ENCODE data around the gene VAV1. TPM values are rescaled to one million over a fixed set of nuclear protein-coding genes. Genes with fewer than 3 reads are reported as not detected.
"Not testable (repeated sequence)": the region's sequence is repeated elsewhere in the genome, so short reads cannot be mapped to it uniquely, and the experiment has no call there.

VAV1 gene
- total and polyA plus RNA-seq, 7 donors, result 0.20 to 1.8 (median 1.1) TPM

- intact Hi-C loops (cut with DNase I), result no loop called here
- ATAC-seq (no peak), DNase-seq (no peak)
- WGBS, 3 donors, result 85 to 92% (median 91%) methylated on average over 22 to 23 of the region's 23 CpGs
- H3K27me3 ChIP-seq (ENCODE audit: insufficient read depth in 3 of 3, low read length in 2 of 3), result no peaks in the 10 kb centered on the region
- H3K27ac ChIP-seq, result no peak overlapping the region
- TF ChIP-seq CTCF (IDR thresholded peaks at IDR 0.05), result no peak
- H3K36me3 ChIP-seq (ENCODE audit: insufficient read depth in 1 of 2, low read depth in 1 of 2), result peaks cover 4 to 28% of the 10 kb centered on the region in 2 donors
- no peaks in the 10 kb centered on the region for H3K4me1 ChIP-seq
- no peaks in the 10 kb centered on the region for H3K9me3 ChIP-seq
- H3K4me3 ChIP-seq, result no peak overlapping the region
These were observed 17.6 kb upstream of the VAV1 start for GRCh38 chr19:6754653-6755463.

- no peak for TF ChIP-seq CTCF (IDR thresholded peaks at IDR 0.05)
- no peaks in the 10 kb centered on the region for H3K4me1 ChIP-seq
- H3K9me3 ChIP-seq, result no peaks in the 10 kb centered on the region
- DNase-seq (no peak), ATAC-seq (no peak)
- WGBS, 3 donors, result 93 to 96% (median 93%) methylated on average over 17 of the region's 17 CpGs
- no peak overlapping the region for H3K27ac ChIP-seq
- H3K4me3 ChIP-seq, result no peak overlapping the region
- intact Hi-C loops (cut with DNase I), result no loop called here
- no peaks in the 10 kb centered on the region for H3K36me3 ChIP-seq (ENCODE audit: insufficient read depth in 1 of 2, low read depth in 1 of 2)
- peaks cover 0 to 2% (median 0%) of the 10 kb centered on the region in 3 donors for H3K27me3 ChIP-seq (ENCODE audit: insufficient read depth in 3 of 3, low read length in 2 of 3)
These were observed 11.9 kb upstream of the VAV1 start for GRCh38 chr19:6760606-6761005.

GRCh38 chr19:6761053-6761676 is 11.3 kb upstream of the VAV1 start:
- 67 to 83% (median 81%) methylated on average over 4 of the region's 4 CpGs for WGBS, 3 donors

GRCh38 chr19:6762253-6762797 is 10.2 kb upstream of the VAV1 start:
- H3K36me3 ChIP-seq (ENCODE audit: insufficient read depth in 1 of 2, low read depth in 1 of 2); H3K9me3 ChIP-seq; H3K4me3 ChIP-seq; ATAC-seq; DNase-seq; intact Hi-C loops (cut with DNase I); H3K27ac ChIP-seq; H3K4me1 ChIP-seq: not testable (repeated sequence)
- H3K27me3 ChIP-seq (ENCODE audit: insufficient read depth in 3 of 3, low read length in 2 of 3), result peaks cover 0 to 17% (median 9%) of the 10 kb centered on the region in 3 donors
- WGBS, 3 donors, result 77 to 85% (median 82%) methylated on average over 7 to 8 of the region's 8 CpGs

More at GRCh38 chr19:6761053-6761676, 11.3 kb upstream of the VAV1 start:
- TF ChIP-seq CTCF (IDR thresholded peaks at IDR 0.05), result no peak
- peak; percentile 40 to 73 (median 56) for ATAC-seq
- no peak for DNase-seq
- no peak overlapping the region for H3K4me3 ChIP-seq
- H3K9me3 ChIP-seq, result no peaks in the 10 kb centered on the region
- no peaks in the 10 kb centered on the region for H3K36me3 ChIP-seq (ENCODE audit: insufficient read depth in 1 of 2, low read depth in 1 of 2)
- no peaks in the 10 kb centered on the region for H3K4me1 ChIP-seq
- intact Hi-C loops (cut with DNase I), result no loop called here
- no peak overlapping the region for H3K27ac ChIP-seq
- peaks cover 0 to 6% (median 5%) of the 10 kb centered on the region in 3 donors for H3K27me3 ChIP-seq (ENCODE audit: insufficient read depth in 3 of 3, low read length in 2 of 3)

- 27 to 31% (median 29%) methylated on average over 8 of the region's 8 CpGs for WGBS, 3 donors
- DNase-seq, result no peak
- Histone ChIP-seq H3K4me1 (peaks cover 5% of the 10 kb centered on the region), H3K4me3 (no peak overlapping the region), H3K27ac (no peak overlapping the region), H3K9me3 (no peaks in the 10 kb centered on the region), H3K36me3 (ENCODE audit: insufficient read depth in 1 of 2, low read depth in 1 of 2) (no peaks in the 10 kb centered on the region), H3K27me3 (ENCODE audit: insufficient read depth in 3 of 3, low read length in 2 of 3) (peaks cover 0 to 28% (median 11%) of the 10 kb centered on the region in 3 donors)
- intact Hi-C loops (cut with DNase I), result loop anchor here in 1 of 2 donors (5.0 kb wide), 1 partner anchor 34 kb away; no protein-coding TSS in a partner anchor
- ATAC-seq, result no peak
- no peak for TF ChIP-seq CTCF (IDR thresholded peaks at IDR 0.05)
These were observed 6.7 kb upstream of the VAV1 start for GRCh38 chr19:6765738-6766356.

Measured in psoas muscle (tissue), 8 donors.